BLaER1 treated with 17β-estradiol and CSF1 and Interleukin-3, amounts not matched to agents 10 nM and 100 nM (cell line): ENCODE measurements around the gene TMTC1.

ENCODE experiments used
- H3K27ac ChIP-seq, 11 experiments: shearing (Covaris generic); formaldehyde crosslinking; 2 replicates each; pipeline ENCODE4 v1.8.1; 2022
- H3K27me3 ChIP-seq, 11 experiments: shearing (Covaris generic); formaldehyde crosslinking; 2 replicates each; pipeline ENCODE4 v1.8.1; 2022
- H3K36me3 ChIP-seq, 11 experiments: shearing (Covaris generic); formaldehyde crosslinking; 2 replicates each; pipeline ENCODE4 v1.8.1; 2022
- H3K4me1 ChIP-seq, 10 experiments: shearing (Covaris generic); formaldehyde crosslinking; 2 replicates each; pipeline ENCODE4 v1.8.1; 2022
- H3K4me2 ChIP-seq, 11 experiments: shearing (Covaris generic); formaldehyde crosslinking; 2 replicates each; pipeline ENCODE4 v1.8.1; 2022
- H3K4me3 ChIP-seq, 10 experiments: shearing (Covaris generic); formaldehyde crosslinking; 2 replicates each; pipeline ENCODE4 v1.8.1; 2022
- H3K9ac ChIP-seq, 11 experiments: shearing (Covaris generic); formaldehyde crosslinking; 2 replicates each; pipeline ENCODE4 v1.8.1; 2022
- H3K9me3 ChIP-seq, 11 experiments: shearing (Covaris generic); formaldehyde crosslinking; replicated peaks in 1 of 11; 2 replicates each; pipeline ENCODE4 v1.8.1; 2022
- H4K20me1 ChIP-seq, 11 experiments: shearing (Covaris generic); formaldehyde crosslinking; 2 replicates each; pipeline ENCODE4 v1.8.1; 2022
- Cebpa-rat ChIP-seq, 11 experiments: shearing (Covaris generic); IDR thresholded peaks; 2 replicates each; pipeline ENCODE4 v1.8.1; 2022

The TMTC1 gene

GRCh38 chr12:29531471-29531870 is 252.3 kb downstream of the TMTC1 start:
- Histone ChIP-seq H3K27me3 (no peaks in the 10 kb centered on the region), H3K27ac (no peak overlapping the region), H3K9ac (no peak overlapping the region), H3K4me1 (no peaks in the 10 kb centered on the region), H3K9me3 (no peaks in the 10 kb centered on the region), H3K4me3 (no peak overlapping the region), H3K36me3 (no peaks in the 10 kb centered on the region), H3K4me2 (no peak overlapping the region), H4K20me1 (no peaks in the 10 kb centered on the region)
- no peak for TF ChIP-seq Cebpa-rat (IDR thresholded peaks at IDR 0.05)

- Histone ChIP-seq H3K27ac (no peak overlapping the region), H3K27me3 (no peaks in the 10 kb centered on the region), H3K36me3 (no peaks in the 10 kb centered on the region), H3K9ac (no peak overlapping the region), H3K4me1 (no peaks in the 10 kb centered on the region), H4K20me1 (no peaks in the 10 kb centered on the region), H3K4me2 (no peak overlapping the region), H3K4me3 (no peak overlapping the region), H3K9me3 (no peaks in the 10 kb centered on the region)
- no peak for TF ChIP-seq Cebpa-rat (IDR thresholded peaks at IDR 0.05)
These were observed 253.3 kb downstream of the TMTC1 start for GRCh38 chr12:29530436-29530835.

GRCh38 chr12:29528161-29528560 is 255.6 kb downstream of the TMTC1 start:
- no peaks in the 10 kb centered on the region for H3K27me3 ChIP-seq
- no peaks in the 10 kb centered on the region for H3K36me3 ChIP-seq

GRCh38 chr12:29521951-29522350 is 261.8 kb downstream of the TMTC1 start:
- Histone ChIP-seq H3K4me2 (no peak overlapping the region), H3K9me3 (no peaks in the 10 kb centered on the region), H3K4me1 (no peaks in the 10 kb centered on the region), H3K36me3 (no peaks in the 10 kb centered on the region), H3K27ac (no peak overlapping the region), H3K27me3 (no peaks in the 10 kb centered on the region), H3K9ac (no peak overlapping the region), H4K20me1 (no peaks in the 10 kb centered on the region), H3K4me3 (no peak overlapping the region)
- no peak for TF ChIP-seq Cebpa-rat (IDR thresholded peaks at IDR 0.05)

More at GRCh38 chr12:29528161-29528560, 255.6 kb downstream of the TMTC1 start:
- Histone ChIP-seq H3K27ac (no peak overlapping the region), H3K4me2 (no peak overlapping the region), H4K20me1 (no peaks in the 10 kb centered on the region), H3K4me3 (no peak overlapping the region), H3K9ac (no peak overlapping the region), H3K4me1 (no peaks in the 10 kb centered on the region), H3K9me3 (no peaks in the 10 kb centered on the region)
- no peak for TF ChIP-seq Cebpa-rat (IDR thresholded peaks at IDR 0.05)

GRCh38 chr12:29519585-29520182 is 264.1 kb downstream of the TMTC1 start:
- H4K20me1 ChIP-seq: no peaks in the 10 kb centered on the region
- H3K9ac ChIP-seq: no peak overlapping the region
- H3K4me2 ChIP-seq: no peak overlapping the region
- peaks cover 0 to 6% (median 0%) of the 10 kb centered on the region in 10 experiments; a peak in 1 of 20 replicates for H3K4me1 ChIP-seq
- H3K9me3 ChIP-seq: no peaks in the 10 kb centered on the region
- no peaks in the 10 kb centered on the region for H3K27me3 ChIP-seq
- TF ChIP-seq Cebpa-rat (IDR thresholded peaks at IDR 0.05): no peak
- no peaks in the 10 kb centered on the region for H3K36me3 ChIP-seq
- no peak overlapping the region for H3K27ac ChIP-seq
- H3K4me3 ChIP-seq: no peak overlapping the region

GRCh38 chr12:29518407-29518806 is 265.3 kb downstream of the TMTC1 start:
- Histone ChIP-seq H4K20me1 (no peaks in the 10 kb centered on the region), H3K27me3 (no peaks in the 10 kb centered on the region), H3K4me2 (no peak overlapping the region), H3K27ac (no peak overlapping the region), H3K4me1 (peaks cover 0 to 6% (median 0%) of the 10 kb centered on the region in 10 experiments; a peak in 1 of 20 replicates), H3K4me3 (no peak overlapping the region), H3K9me3 (no peaks in the 10 kb centered on the region), H3K9ac (no peak overlapping the region), H3K36me3 (no peaks in the 10 kb centered on the region)
- no peak for TF ChIP-seq Cebpa-rat (IDR thresholded peaks at IDR 0.05)

- Histone ChIP-seq H3K27ac (no peak overlapping the region), H3K36me3 (no peaks in the 10 kb centered on the region), H3K9me3 (no peaks in the 10 kb centered on the region), H3K9ac (no peak overlapping the region), H3K4me1 (peaks cover 0 to 6% (median 0%) of the 10 kb centered on the region in 10 experiments; a peak in 1 of 20 replicates), H3K27me3 (no peaks in the 10 kb centered on the region), H3K4me2 (no peak overlapping the region), H4K20me1 (no peaks in the 10 kb centered on the region), H3K4me3 (no peak overlapping the region)
- no peak for TF ChIP-seq Cebpa-rat (IDR thresholded peaks at IDR 0.05)
These were observed 266.5 kb downstream of the TMTC1 start for GRCh38 chr12:29517264-29517663.

GRCh38 chr12:29516431-29516875 is 267.3 kb downstream of the TMTC1 start:
- TF ChIP-seq Cebpa-rat (IDR thresholded peaks at IDR 0.05): no peak
- Histone ChIP-seq H3K9me3 (no peaks in the 10 kb centered on the region), H3K27me3 (no peaks in the 10 kb centered on the region), H3K4me3 (no peak overlapping the region), H3K4me2 (no peak overlapping the region; a peak in 1 of 22 replicates), H3K36me3 (no peaks in the 10 kb centered on the region), H4K20me1 (no peaks in the 10 kb centered on the region), H3K27ac (no peak overlapping the region), H3K4me1 (peaks cover 0 to 6% (median 0%) of the 10 kb centered on the region in 10 experiments; a peak in 1 of 20 replicates), H3K9ac (no peak overlapping the region)

- Histone ChIP-seq H3K27ac (no peak overlapping the region), H3K4me2 (no peak overlapping the region), H3K27me3 (no peaks in the 10 kb centered on the region), H3K9ac (no peak overlapping the region), H3K9me3 (no peaks in the 10 kb centered on the region), H3K36me3 (no peaks in the 10 kb centered on the region), H3K4me1 (no peaks in the 10 kb centered on the region), H4K20me1 (no peaks in the 10 kb centered on the region), H3K4me3 (no peak overlapping the region)
- TF ChIP-seq Cebpa-rat (IDR thresholded peaks at IDR 0.05): no peak
These were observed 273.1 kb downstream of the TMTC1 start for GRCh38 chr12:29510591-29511185.

GRCh38 chr12:29509503-29509902 is 274.2 kb downstream of the TMTC1 start:
- Histone ChIP-seq H3K4me1 (no peaks in the 10 kb centered on the region), H3K9me3 (no peaks in the 10 kb centered on the region), H3K9ac (no peak overlapping the region), H3K4me2 (no peak overlapping the region), H3K36me3 (no peaks in the 10 kb centered on the region), H3K4me3 (no peak overlapping the region), H3K27me3 (no peaks in the 10 kb centered on the region), H4K20me1 (no peaks in the 10 kb centered on the region), H3K27ac (no peak overlapping the region)
- no peak for TF ChIP-seq Cebpa-rat (IDR thresholded peaks at IDR 0.05)
